KMS-11 (cell line): Measurements from ENCODE around the gene PRKG1.

Source experiments
- H2AFZ ChIP-seq: fragments of 200-600 bp; sonication (generic); 2 replicates; pipeline ENCODE4 v1.6.1; 2016; ENCODE audit warnings: antibody characterized with exemption, mixed run types, low read depth
- H3K27ac ChIP-seq: fragments of 200-600 bp; sonication (generic); 2 replicates; pipeline ENCODE4 v1.6.1; 2016; ENCODE audit warnings: mild to moderate bottlenecking, mixed run types
- H3K27me3 ChIP-seq: fragments of 200-600 bp; sonication (generic); 2 replicates; pipeline ENCODE4 v1.6.1; 2017; ENCODE audit warnings: mild to moderate bottlenecking, low read depth, mixed run types, moderate library complexity; ENCODE audit not compliant: insufficient read depth
- H3K36me3 ChIP-seq: fragments of 200-600 bp; sonication (generic); 2 replicates; pipeline ENCODE4 v1.6.1; 2017; ENCODE audit warnings: mild to moderate bottlenecking, mixed run types; ENCODE audit not compliant: insufficient read depth
- H3K4me1 ChIP-seq: fragments of 200-600 bp; sonication (generic); 2 replicates; pipeline ENCODE4 v1.6.1; 2016; ENCODE audit warnings: mild to moderate bottlenecking, low read depth, mixed run types; ENCODE audit not compliant: poor library complexity, severe bottlenecking
- H3K4me2 ChIP-seq: fragments of 200-600 bp; sonication (generic); 2 replicates; pipeline ENCODE4 v1.7.0; 2016; ENCODE audit warnings: mild to moderate bottlenecking, mixed run types
- H3K4me3 ChIP-seq: fragments of 200-600 bp; sonication (generic); IDR thresholded peaks from 2 replicates; pipeline ENCODE4 v1.6.1; 2017; ENCODE audit warnings: low read depth, low read length, mixed read lengths; ENCODE audit not compliant: insufficient read depth
- H3K79me2 ChIP-seq: fragments of 200-600 bp; sonication (generic); 2 replicates; pipeline ENCODE4 v1.6.1; 2016; ENCODE audit warnings: low read depth, mixed run types; ENCODE audit not compliant: insufficient read depth
- H3K9ac ChIP-seq: fragments of 200-600 bp; sonication (generic); 2 replicates; pipeline ENCODE4 v1.6.1; 2016; ENCODE audit warnings: mild to moderate bottlenecking, mixed run types
- H4K20me1 ChIP-seq: fragments of 200-600 bp; sonication (generic); 2 replicates; pipeline ENCODE4 v1.6.1; 2016; ENCODE audit warnings: mild to moderate bottlenecking, mixed run types; ENCODE audit not compliant: insufficient read depth
- CTCF ChIP-seq: fragments of 200-600 bp; sonication (generic); conservative IDR thresholded peaks from 2 replicates; pipeline ENCODE4 v1.6.1; 2017; ENCODE audit warnings: low read depth, mild to moderate bottlenecking, antibody characterized with exemption, low read length, moderate library complexity, mixed read lengths

PRKG1 gene

GRCh38 chr10:52170776-52171175 is 1096.5 kb downstream of the PRKG1 start:
- H3K9ac ChIP-seq, result no peak overlapping the region
- no peaks in the 10 kb centered on the region for H3K36me3 ChIP-seq

GRCh38 chr10:52172581-52172980 is 1098.3 kb downstream of the PRKG1 start:
- Histone ChIP-seq H3K79me2 (no peaks in the 10 kb centered on the region), H4K20me1 (no peaks in the 10 kb centered on the region), H3K4me2 (no peak overlapping the region), H3K36me3 (no peaks in the 10 kb centered on the region), H3K27ac (no peak overlapping the region), H3K4me3 (no peak overlapping the region), H3K27me3 (no peaks in the 10 kb centered on the region), H3K9ac (no peak overlapping the region), H2AFZ (no peak overlapping the region), H3K4me1 (no peaks in the 10 kb centered on the region)
- TF ChIP-seq CTCF, result no peak

More at GRCh38 chr10:52170776-52171175, 1096.5 kb downstream of the PRKG1 start:
- Histone ChIP-seq H2AFZ (no peak overlapping the region), H3K27me3 (no peaks in the 10 kb centered on the region), H3K79me2 (no peaks in the 10 kb centered on the region), H3K4me3 (no peak overlapping the region), H3K27ac (no peak overlapping the region), H4K20me1 (no peaks in the 10 kb centered on the region), H3K4me2 (no peak overlapping the region), H3K4me1 (no peaks in the 10 kb centered on the region)
- TF ChIP-seq CTCF, result no peak

GRCh38 chr10:52185256-52185655 is 1111.0 kb downstream of the PRKG1 start:
- Histone ChIP-seq H3K4me3 (no peak overlapping the region), H3K4me2 (no peak overlapping the region)
- no peak for TF ChIP-seq CTCF

GRCh38 chr10:52187521-52188258 is 1113.4 kb downstream of the PRKG1 start:
- Histone ChIP-seq H3K36me3 (no peaks in the 10 kb centered on the region), H3K9ac (no peak overlapping the region), H3K4me1 (no peaks in the 10 kb centered on the region), H3K79me2 (no peaks in the 10 kb centered on the region), H2AFZ (no peak overlapping the region), H3K27ac (no peak overlapping the region), H3K4me2 (no peak overlapping the region), H4K20me1 (no peaks in the 10 kb centered on the region), H3K4me3 (no peak overlapping the region), H3K27me3 (no peaks in the 10 kb centered on the region)
- TF ChIP-seq CTCF, result no peak

More at GRCh38 chr10:52185256-52185655, 1111.0 kb downstream of the PRKG1 start:
- Histone ChIP-seq H3K79me2 (no peaks in the 10 kb centered on the region), H3K27ac (no peak overlapping the region), H2AFZ (no peak overlapping the region), H3K9ac (no peak overlapping the region), H3K36me3 (no peaks in the 10 kb centered on the region), H3K4me1 (no peaks in the 10 kb centered on the region), H4K20me1 (no peaks in the 10 kb centered on the region), H3K27me3 (no peaks in the 10 kb centered on the region)
